ENCODE data around the gene FGF1.
A peak's percentile ranks its signal among the peaks of the same experiment; 100 is the strongest.

FGF1 gene

DNA sequence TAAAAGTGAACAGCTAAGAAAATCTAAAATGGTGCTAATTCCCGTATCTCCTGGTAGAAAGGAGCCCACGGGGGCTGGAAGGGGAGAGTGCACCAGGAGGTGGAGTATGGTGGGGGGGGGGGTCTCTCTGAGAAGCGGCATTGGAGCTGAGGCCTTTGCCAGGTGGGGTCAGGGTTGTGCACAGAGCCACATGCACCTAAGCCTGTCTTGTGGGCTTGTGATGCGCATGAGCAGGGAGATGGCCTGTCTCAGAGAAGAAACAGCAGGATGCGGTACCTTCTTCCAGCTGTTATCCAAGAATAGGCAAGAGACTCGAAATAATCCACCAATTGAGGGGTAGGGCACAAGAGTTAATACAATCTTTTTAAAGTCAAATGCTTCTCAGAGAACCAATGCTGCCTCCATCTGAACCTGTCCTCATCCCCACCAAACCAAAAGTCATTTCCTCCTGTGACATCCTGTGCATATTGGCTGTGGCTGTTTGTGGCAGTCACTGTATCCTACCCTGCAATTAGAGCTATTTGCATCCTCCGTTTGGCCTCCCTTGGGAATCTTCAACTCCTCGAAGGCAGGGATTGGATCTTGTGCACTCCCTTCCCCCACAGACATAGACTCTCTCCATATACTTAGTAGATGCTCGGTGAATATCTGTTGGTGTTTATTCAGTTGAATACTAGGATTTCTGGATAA lies 45.4 kb downstream of the FGF1 start:
- TF ChIP-seq, protein P1, sequence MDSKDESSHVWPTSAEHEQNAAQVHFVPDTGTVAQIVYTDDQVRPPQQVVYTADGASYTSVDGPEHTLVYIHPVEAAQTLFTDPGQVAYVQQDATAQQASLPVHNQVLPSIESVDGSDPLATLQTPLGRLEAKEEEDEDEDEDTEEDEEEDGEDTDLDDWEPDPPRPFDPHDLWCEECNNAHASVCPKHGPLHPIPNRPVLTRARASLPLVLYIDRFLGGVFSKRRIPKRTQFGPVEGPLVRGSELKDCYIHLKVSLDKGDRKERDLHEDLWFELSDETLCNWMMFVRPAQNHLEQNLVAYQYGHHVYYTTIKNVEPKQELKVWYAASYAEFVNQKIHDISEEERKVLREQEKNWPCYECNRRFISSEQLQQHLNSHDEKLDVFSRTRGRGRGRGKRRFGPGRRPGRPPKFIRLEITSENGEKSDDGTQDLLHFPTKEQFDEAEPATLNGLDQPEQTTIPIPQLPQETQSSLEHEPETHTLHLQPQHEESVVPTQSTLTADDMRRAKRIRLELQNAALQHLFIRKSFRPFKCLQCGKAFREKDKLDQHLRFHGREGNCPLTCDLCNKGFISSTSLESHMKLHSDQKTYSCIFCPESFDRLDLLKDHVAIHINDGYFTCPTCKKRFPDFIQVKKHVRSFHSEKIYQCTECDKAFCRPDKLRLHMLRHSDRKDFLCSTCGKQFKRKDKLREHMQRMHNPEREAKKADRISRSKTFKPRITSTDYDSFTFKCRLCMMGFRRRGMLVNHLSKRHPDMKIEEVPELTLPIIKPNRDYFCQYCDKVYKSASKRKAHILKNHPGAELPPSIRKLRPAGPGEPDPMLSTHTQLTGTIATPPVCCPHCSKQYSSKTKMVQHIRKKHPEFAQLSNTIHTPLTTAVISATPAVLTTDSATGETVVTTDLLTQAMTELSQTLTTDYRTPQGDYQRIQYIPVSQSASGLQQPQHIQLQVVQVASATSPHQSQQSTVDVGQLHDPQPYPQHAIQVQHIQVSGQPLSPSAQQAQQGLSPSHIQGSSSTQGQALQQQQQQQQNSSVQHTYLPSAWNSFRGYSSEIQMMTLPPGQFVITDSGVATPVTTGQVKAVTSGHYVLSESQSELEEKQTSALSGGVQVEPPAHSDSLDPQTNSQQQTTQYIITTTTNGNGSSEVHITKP (tag by site-specific recombination; IDR thresholded peaks at IDR 0.05), result 0 out of 2 replicates have a peak, but pooled peaks have one; percentile 12
- TF ChIP-seq SP7 (tag by site-specific recombination; IDR thresholded peaks at IDR 0.05), result peak; percentile 86
- TF ChIP-seq, protein P2, sequence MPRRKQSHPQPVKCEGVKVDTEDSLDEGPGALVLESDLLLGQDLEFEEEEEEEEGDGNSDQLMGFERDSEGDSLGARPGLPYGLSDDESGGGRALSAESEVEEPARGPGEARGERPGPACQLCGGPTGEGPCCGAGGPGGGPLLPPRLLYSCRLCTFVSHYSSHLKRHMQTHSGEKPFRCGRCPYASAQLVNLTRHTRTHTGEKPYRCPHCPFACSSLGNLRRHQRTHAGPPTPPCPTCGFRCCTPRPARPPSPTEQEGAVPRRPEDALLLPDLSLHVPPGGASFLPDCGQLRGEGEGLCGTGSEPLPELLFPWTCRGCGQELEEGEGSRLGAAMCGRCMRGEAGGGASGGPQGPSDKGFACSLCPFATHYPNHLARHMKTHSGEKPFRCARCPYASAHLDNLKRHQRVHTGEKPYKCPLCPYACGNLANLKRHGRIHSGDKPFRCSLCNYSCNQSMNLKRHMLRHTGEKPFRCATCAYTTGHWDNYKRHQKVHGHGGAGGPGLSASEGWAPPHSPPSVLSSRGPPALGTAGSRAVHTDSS (tag by site-specific recombination; IDR thresholded peaks at IDR 0.05), result no peak
- ChIA-PET CTCF (interaction anchor here (0.6 to 2.7 kb wide), 3 partner anchors 15 to 495 kb away, joined by 3 to 9 read pairs (median 8); no protein-coding TSS in a partner anchor), POLR2A (no interaction called here)
- H3K36me3 ChIP-seq (ENCODE audit: control insufficient read depth in 2 of 2, insufficient read depth in 1 of 2, low read length in 2 of 2), result no peaks in the 10 kb centered on the region
- H3K9me3 ChIP-seq (ENCODE audit: control insufficient read depth, insufficient read depth, low read depth, low read length), result no peaks in the 10 kb centered on the region
- no peak overlapping the region for H3K27ac ChIP-seq (ENCODE audit: extremely low read depth, low read depth, low read length)
- H3K4me3 ChIP-seq (ENCODE audit: low read depth, low read length), result no peak overlapping the region
- H3K4me1 ChIP-seq (ENCODE audit: control insufficient read depth, insufficient read depth, low read length), result peaks cover 5% of the 10 kb centered on the region; the same call in 1 of the 2 replicates

DNA sequence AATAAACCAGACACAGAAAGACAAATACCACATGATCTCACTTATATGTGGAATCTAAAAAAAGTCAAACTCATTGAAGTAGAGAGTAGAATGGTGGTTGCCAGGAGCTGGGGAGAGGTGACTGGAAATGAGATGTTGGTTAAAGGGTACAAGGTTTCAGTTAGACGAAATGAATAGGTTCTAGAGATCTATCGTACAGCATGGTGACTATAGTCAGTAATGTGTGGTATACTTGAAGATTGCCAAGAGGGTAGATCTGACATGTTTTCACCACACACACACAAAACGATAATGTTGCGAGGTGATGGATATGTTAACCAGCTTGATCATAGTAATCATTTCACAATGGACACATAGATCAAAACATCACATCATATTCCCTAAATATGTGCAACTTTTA lies 46.4 kb downstream of the FGF1 start:
- Histone ChIP-seq H3K9me3 (ENCODE audit: control insufficient read depth, insufficient read depth, low read depth, low read length) (no peaks in the 10 kb centered on the region), H3K4me1 (ENCODE audit: control insufficient read depth, insufficient read depth, low read length) (peaks cover under 1% of the 10 kb centered on the region; the same call in 1 of the 2 replicates), H3K27ac (ENCODE audit: extremely low read depth, low read depth, low read length) (no peak overlapping the region), H3K4me3 (ENCODE audit: low read depth, low read length) (no peak overlapping the region), H3K36me3 (ENCODE audit: control insufficient read depth in 2 of 2, insufficient read depth in 1 of 2, low read length in 2 of 2) (no peaks in the 10 kb centered on the region)
- ChIA-PET POLR2A (no interaction called here), CTCF (interaction anchor here (0.6 to 1.7 kb wide), 3 partner anchors 16 to 74 kb away, joined by 3 to 9 read pairs (median 4); no protein-coding TSS in a partner anchor)
- TF ChIP-seq, protein P3, sequence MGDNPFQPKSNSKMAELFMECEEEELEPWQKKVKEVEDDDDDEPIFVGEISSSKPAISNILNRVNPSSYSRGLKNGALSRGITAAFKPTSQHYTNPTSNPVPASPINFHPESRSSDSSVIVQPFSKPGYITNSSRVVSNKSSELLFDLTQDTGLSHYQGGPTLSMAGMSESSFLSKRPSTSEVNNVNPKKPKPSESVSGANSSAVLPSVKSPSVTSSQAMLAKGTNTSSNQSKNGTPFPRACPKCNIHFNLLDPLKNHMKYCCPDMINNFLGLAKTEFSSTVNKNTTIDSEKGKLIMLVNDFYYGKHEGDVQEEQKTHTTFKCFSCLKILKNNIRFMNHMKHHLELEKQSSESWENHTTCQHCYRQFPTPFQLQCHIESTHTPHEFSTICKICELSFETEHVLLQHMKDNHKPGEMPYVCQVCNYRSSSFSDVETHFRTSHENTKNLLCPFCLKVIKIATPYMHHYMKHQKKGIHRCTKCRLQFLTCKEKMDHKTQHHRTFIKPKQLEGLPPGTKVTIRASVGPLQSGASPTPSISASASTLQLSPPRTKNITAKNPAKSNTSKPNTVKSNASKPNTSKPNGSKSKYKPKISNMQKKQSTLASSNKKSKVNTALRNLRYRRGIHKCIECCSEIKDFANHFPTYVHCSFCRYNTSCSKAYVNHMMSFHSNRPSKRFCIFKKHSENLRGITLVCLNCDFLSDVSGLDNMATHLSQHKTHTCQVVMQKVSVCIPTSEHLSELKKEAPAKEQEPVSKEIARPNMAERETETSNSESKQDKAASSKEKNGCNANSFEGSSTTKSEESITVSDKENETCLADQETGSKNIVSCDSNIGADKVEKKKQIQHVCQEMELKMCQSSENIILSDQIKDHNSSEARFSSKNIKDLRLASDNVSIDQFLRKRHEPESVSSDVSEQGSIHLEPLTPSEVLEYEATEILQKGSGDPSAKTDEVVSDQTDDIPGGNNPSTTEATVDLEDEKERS (tag by site-specific recombination; IDR thresholded peaks at IDR 0.05), result no peak
- TF ChIP-seq ZNF114 (tag by site-specific recombination; IDR thresholded peaks at IDR 0.05) (no peak), ZNF248 (tag by site-specific recombination; IDR thresholded peaks at IDR 0.05) (no peak), IKZF3 (tag by site-specific recombination; IDR thresholded peaks at IDR 0.05) (no peak), KLF1 (tag by site-specific recombination; IDR thresholded peaks at IDR 0.05) (no peak), ZNF221 (tag by site-specific recombination; IDR thresholded peaks at IDR 0.05; ENCODE audit: borderline replicate concordance) (no peak), YY1 (tag by site-specific recombination; IDR thresholded peaks at IDR 0.05) (no peak), ZNF24 (tag by site-specific recombination; IDR thresholded peaks at IDR 0.05) (no peak), GLI2 (tag by site-specific recombination; IDR thresholded peaks at IDR 0.05; ENCODE audit: borderline replicate concordance, low read depth) (no peak), ZNF174 (tag by site-specific recombination; IDR thresholded peaks at IDR 0.05) (no peak)
- TF ChIP-seq, protein P4, sequence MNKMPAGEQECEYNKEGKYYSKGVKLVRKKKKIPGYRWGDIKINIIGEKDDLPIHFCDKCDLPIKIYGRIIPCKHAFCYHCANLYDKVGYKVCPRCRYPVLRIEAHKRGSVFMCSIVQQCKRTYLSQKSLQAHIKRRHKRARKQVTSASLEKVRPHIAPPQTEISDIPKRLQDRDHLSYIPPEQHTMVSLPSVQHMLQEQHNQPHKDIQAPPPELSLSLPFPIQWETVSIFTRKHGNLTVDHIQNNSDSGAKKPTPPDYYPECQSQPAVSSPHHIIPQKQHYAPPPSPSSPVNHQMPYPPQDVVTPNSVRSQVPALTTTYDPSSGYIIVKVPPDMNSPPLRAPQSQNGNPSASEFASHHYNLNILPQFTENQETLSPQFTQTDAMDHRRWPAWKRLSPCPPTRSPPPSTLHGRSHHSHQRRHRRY (tag by site-specific recombination; IDR thresholded peaks at IDR 0.05), result no peak
- TF ChIP-seq, protein P5, sequence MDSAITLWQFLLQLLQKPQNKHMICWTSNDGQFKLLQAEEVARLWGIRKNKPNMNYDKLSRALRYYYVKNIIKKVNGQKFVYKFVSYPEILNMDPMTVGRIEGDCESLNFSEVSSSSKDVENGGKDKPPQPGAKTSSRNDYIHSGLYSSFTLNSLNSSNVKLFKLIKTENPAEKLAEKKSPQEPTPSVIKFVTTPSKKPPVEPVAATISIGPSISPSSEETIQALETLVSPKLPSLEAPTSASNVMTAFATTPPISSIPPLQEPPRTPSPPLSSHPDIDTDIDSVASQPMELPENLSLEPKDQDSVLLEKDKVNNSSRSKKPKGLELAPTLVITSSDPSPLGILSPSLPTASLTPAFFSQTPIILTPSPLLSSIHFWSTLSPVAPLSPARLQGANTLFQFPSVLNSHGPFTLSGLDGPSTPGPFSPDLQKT (IDR thresholded peaks at IDR 0.05; ENCODE audit: borderline replicate concordance, low read depth, low read length), result no peak
- TF ChIP-seq, protein P6, sequence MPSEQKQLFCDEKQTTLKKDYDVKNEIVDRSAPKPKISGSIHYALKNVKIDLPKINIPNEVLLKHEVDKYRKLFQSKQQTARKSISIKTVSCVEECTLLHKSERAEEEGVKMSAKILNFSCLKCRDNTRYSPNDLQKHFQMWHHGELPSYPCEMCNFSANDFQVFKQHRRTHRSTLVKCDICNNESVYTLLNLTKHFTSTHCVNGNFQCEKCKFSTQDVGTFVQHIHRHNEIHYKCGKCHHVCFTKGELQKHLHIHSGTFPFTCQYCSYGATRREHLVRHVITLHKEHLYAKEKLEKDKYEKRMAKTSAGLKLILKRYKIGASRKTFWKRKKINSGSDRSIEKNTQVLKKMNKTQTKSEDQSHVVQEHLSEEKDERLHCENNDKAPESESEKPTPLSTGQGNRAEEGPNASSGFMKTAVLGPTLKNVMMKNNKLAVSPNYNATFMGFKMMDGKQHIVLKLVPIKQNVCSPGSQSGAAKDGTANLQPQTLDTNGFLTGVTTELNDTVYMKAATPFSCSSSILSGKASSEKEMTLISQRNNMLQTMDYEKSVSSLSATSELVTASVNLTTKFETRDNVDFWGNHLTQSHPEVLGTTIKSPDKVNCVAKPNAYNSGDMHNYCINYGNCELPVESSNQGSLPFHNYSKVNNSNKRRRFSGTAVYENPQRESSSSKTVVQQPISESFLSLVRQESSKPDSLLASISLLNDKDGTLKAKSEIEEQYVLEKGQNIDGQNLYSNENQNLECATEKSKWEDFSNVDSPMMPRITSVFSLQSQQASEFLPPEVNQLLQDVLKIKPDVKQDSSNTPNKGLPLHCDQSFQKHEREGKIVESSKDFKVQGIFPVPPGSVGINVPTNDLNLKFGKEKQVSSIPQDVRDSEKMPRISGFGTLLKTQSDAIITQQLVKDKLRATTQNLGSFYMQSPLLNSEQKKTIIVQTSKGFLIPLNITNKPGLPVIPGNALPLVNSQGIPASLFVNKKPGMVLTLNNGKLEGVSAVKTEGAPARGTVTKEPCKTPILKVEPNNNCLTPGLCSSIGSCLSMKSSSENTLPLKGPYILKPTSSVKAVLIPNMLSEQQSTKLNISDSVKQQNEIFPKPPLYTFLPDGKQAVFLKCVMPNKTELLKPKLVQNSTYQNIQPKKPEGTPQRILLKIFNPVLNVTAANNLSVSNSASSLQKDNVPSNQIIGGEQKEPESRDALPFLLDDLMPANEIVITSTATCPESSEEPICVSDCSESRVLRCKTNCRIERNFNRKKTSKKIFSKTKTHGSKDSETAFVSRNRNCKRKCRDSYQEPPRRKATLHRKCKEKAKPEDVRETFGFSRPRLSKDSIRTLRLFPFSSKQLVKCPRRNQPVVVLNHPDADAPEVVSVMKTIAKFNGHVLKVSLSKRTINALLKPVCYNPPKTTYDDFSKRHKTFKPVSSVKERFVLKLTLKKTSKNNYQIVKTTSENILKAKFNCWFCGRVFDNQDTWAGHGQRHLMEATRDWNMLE (tag by site-specific recombination; conservative IDR thresholded peaks at IDR 0.05; ENCODE audit: low read depth), result no peak
